Liver (tissue), 9 donors: ENCODE results near the gene KHNYN. TPM values are rescaled to one million over a fixed set of nuclear protein-coding genes. Genes with fewer than 3 reads are reported as not detected.

Experiments
- DNase-seq: peaks from one replicate; pipeline ENCODE4 v3.0.0-alpha.2; 2017; ENCODE audit warnings: low spot score
- H3K27ac ChIP-seq, 2 donors: one replicate each; pipeline ENCODE4 v1.7.0; 2013; ENCODE audit warnings: inconsistent platforms in 2 of 2, low read length in 2 of 2, control low read depth in 1 of 2, low read depth in 1 of 2, mild to moderate bottlenecking in 1 of 2
- H3K27me3 ChIP-seq, 4 donors: one replicate each; pipeline versions ENCODE4 v1.6.1 to v1.7.0; 2013; ENCODE audit warnings: low read length in 3 of 4, inconsistent platforms in 1 of 4, mild to moderate bottlenecking in 1 of 4, moderate library complexity in 1 of 4; ENCODE audit not compliant: control insufficient read depth in 4 of 4, insufficient read depth in 4 of 4
- H3K36me3 ChIP-seq, 4 donors: one replicate each; pipeline versions ENCODE4 v1.6.1 to v1.7.0; 2013; ENCODE audit warnings: low read length in 3 of 4, mild to moderate bottlenecking in 3 of 4, low read depth in 1 of 4, moderate library complexity in 1 of 4; ENCODE audit not compliant: control insufficient read depth in 4 of 4, insufficient read depth in 3 of 4
- H3K4me1 ChIP-seq, 4 donors: one replicate each; pipeline versions ENCODE4 v1.6.1 to v1.7.0; 2013; ENCODE audit warnings: low read length in 3 of 4, mild to moderate bottlenecking in 3 of 4, moderate library complexity in 1 of 4; ENCODE audit not compliant: control insufficient read depth in 4 of 4, insufficient read depth in 4 of 4
- H3K4me3 ChIP-seq, 3 donors: one replicate each; pipeline versions ENCODE4 v1.6.1 to v1.7.0; 2013; ENCODE audit warnings: low read length in 3 of 3, control low read depth in 1 of 3, low read depth in 1 of 3, mild to moderate bottlenecking in 1 of 3
- H3K9ac ChIP-seq, 2 donors: one replicate each; pipeline ENCODE4 v1.7.0; 2013; ENCODE audit warnings: low read length in 2 of 2, mild to moderate bottlenecking in 2 of 2, moderate library complexity in 2 of 2, control low read depth in 1 of 2, low read depth in 1 of 2
- H3K9me3 ChIP-seq, 4 donors: one replicate each; pipeline versions ENCODE4 v1.6.1 to v1.7.0; 2013; ENCODE audit warnings: low read length in 3 of 4; ENCODE audit not compliant: control insufficient read depth in 4 of 4
- CTCF ChIP-seq: fragments of 150-350 bp; IDR thresholded peaks from 2 replicates; pipeline ENCODE4 v1.5.1; 2017; ENCODE audit warnings: improper control_type of control experiment, low read depth, low read length; ENCODE audit not compliant: missing input control
- EGR1 ChIP-seq, 2 donors: IDR thresholded peaks; 2 replicates each; pipeline ENCODE4 v1.6.1; 2016 to 2018; ENCODE audit warnings: antibody characterized with exemption in 2 of 2, low read depth in 2 of 2
- FOXA2 ChIP-seq: IDR thresholded peaks from 2 replicates; pipeline ENCODE4 v1.6.1; 2016; ENCODE audit warnings: antibody characterized with exemption
- GABPA ChIP-seq, 2 donors: IDR thresholded peaks in 1 of 2; conservative IDR thresholded peaks in 1 of 2; 2 replicates each; pipeline ENCODE4 v1.6.1; 2016; ENCODE audit warnings: antibody characterized with exemption in 2 of 2, mild to moderate bottlenecking in 1 of 2, moderate library complexity in 1 of 2
- HNF4A ChIP-seq, 2 donors: conservative IDR thresholded peaks; 2 replicates each; pipeline ENCODE4 v1.6.1; 2016; ENCODE audit warnings: antibody characterized with exemption in 2 of 2, mild to moderate bottlenecking in 2 of 2
- HNF4G ChIP-seq: IDR thresholded peaks from 2 replicates; pipeline ENCODE4 v1.6.1; 2016; ENCODE audit warnings: antibody characterized with exemption
- JUND ChIP-seq, 2 donors: IDR thresholded peaks; 2 replicates each; pipeline ENCODE4 v1.6.1; 2016; ENCODE audit warnings: antibody characterized with exemption in 2 of 2
- NR2F2 ChIP-seq: IDR thresholded peaks from 2 replicates; pipeline ENCODE4 v1.6.1; 2016; ENCODE audit warnings: antibody characterized with exemption
- RAD21 ChIP-seq, 2 donors: IDR thresholded peaks; 2 replicates each; pipeline ENCODE4 v1.6.1; 2016; ENCODE audit warnings: antibody characterized with exemption in 2 of 2, mild to moderate bottlenecking in 2 of 2
- RXRA ChIP-seq, 2 donors: IDR thresholded peaks; 2 replicates each; pipeline ENCODE4 v1.6.1; 2017 to 2018; ENCODE audit warnings: antibody characterized with exemption in 2 of 2, mild to moderate bottlenecking in 1 of 2
- SP1 ChIP-seq: IDR thresholded peaks from 2 replicates; pipeline ENCODE4 v1.6.1; 2018; ENCODE audit warnings: antibody characterized with exemption, mild to moderate bottlenecking
- WGBS: extraction: QIAGEN DNeasy Blood & Tissue Kit; methylation state at CpG from one replicate; pipeline ENCODE4 v1.1.7; 2013; 5-methylcytosine and 5-hydroxymethylcytosine counted together
- polyA plus RNA-seq, 2 donors: library from polyadenylated mRNA; stranded (reverse) in 1 of 2; unstranded in 1 of 2; fragments of 200-250 nt in 1 of 2; fragments of >200 nt in 1 of 2; fragmentation: Nextera tagmentation in 1 of 2; extraction: Ambion mirVana in 1 of 2; gene quantifications; one replicate each; pipeline versions ENCODE4 v1.2.1 to v1.2.3, GENCODE V29; 2013 to 2015
- total RNA-seq, 2 donors: library from RNA; depleted of rRNA; stranded (reverse); fragments of >200 nt; gene quantifications; one replicate each; pipeline ENCODE4 v1.2.3, GENCODE V29; 2014
- TF ChIP-seq, protein P1 (sequence below): IDR thresholded peaks from 2 replicates; pipeline ENCODE4 v1.6.1; 2016; ENCODE audit warnings: antibody characterized with exemption
- TF ChIP-seq, protein P2 (sequence below): IDR thresholded peaks from 2 replicates; pipeline ENCODE4 v1.6.1; 2016; ENCODE audit warnings: antibody characterized with exemption, mild to moderate bottlenecking
- donor health status: healthy.
- donor health status: healthy.
- donor health status: healthy.
- donor health status: healthy.
- donor health status: healthy.

KHNYN gene
- total and polyA plus RNA-seq, 4 donors: 3.0 to 40.3 (median 24.6) TPM

DNA sequence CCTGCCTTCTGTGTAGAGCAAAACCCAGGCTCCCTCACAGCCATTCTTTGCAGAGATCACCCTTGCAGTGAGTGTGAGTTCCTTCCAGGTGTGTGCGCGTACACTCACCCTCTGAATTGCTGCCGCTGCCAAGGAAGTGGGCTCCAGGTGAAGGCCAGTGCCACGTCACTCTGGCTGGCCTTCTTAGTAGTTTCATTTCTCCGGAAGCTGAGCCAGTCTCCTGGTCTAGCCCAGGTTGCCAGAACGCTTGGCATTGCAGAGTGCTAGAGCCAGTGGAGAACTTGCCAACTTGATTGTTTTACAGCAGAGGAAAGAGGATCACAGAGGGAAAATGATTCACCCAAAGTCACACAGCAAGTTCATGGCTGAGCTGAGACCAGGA lies 11.3 kb upstream of the KHNYN start:
- peak overlapping the region; percentile 22 to 44 for H3K27ac ChIP-seq
- H3K4me1 ChIP-seq: peaks cover 0 to 24% (median 11%) of the 10 kb centered on the region in 4 donors
- no peaks in the 10 kb centered on the region for H3K9me3 ChIP-seq
- WGBS: 35% methylated on average over 6 of the region's 6 CpGs
- no peak overlapping the region for H3K4me3 ChIP-seq
- H3K9ac ChIP-seq: no peak overlapping the region
- no peak for DNase-seq
- peaks cover 0 to 9% (median 0%) of the 10 kb centered on the region in 4 donors for H3K36me3 ChIP-seq
- peak; percentile 15 for TF ChIP-seq SP1
- peak in 1 of 2 donors; percentile 33 for TF ChIP-seq HNF4A (conservative IDR thresholded peaks at IDR 0.05)
- no peak for TF ChIP-seq NR2F2
- no peaks in the 10 kb centered on the region for H3K27me3 ChIP-seq

DNA sequence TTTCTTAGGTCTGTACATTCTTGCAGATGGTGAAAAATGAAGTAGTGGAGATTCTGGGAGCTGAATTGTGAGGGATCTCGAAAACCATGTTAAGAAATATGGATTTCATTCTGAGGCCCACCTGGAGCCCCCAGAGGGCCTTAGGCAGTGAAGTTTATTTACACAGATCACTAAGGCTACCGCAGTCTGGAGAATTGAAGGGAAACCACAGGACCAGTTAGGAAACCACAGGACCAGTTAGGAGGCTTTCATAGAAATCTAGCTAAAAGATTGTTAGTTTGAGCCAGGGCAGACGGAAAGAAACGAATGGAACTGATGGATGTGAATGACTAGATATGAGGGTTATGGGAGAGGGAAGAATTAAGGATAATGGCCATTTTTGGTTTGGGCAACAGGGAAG lies 7.5 kb upstream of the KHNYN start:
- H3K9ac ChIP-seq: no peak overlapping the region
- 86% methylated on average over 4 of the region's 4 CpGs for WGBS
- H3K27ac ChIP-seq: no peak overlapping the region

More for the DNA sequence above, 7.5 kb upstream of the KHNYN start:
- Histone ChIP-seq H3K36me3 (no peaks in the 10 kb centered on the region), H3K4me3 (no peak overlapping the region), H3K9me3 (no peaks in the 10 kb centered on the region), H3K27me3 (no peaks in the 10 kb centered on the region), H3K4me1 (peaks cover 3 to 54% (median 41%) of the 10 kb centered on the region in 4 donors)
- DNase-seq: no peak
- TF ChIP-seq CTCF (no peak), RXRA (IDR thresholded peaks at IDR 0.05) (no peak), EGR1 (IDR thresholded peaks at IDR 0.05; ENCODE audit: low read depth in 2 of 2) (no peak), RAD21 (IDR thresholded peaks at IDR 0.05) (no peak), GABPA (IDR thresholded peaks at IDR 0.05 in 1 of 2, conservative IDR thresholded peaks at IDR 0.05 in 1 of 2) (no peak), JUND (IDR thresholded peaks at IDR 0.05) (no peak), NR2F2 (no peak), HNF4G (no peak), FOXA2 (no peak)
- TF ChIP-seq, protein P1, sequence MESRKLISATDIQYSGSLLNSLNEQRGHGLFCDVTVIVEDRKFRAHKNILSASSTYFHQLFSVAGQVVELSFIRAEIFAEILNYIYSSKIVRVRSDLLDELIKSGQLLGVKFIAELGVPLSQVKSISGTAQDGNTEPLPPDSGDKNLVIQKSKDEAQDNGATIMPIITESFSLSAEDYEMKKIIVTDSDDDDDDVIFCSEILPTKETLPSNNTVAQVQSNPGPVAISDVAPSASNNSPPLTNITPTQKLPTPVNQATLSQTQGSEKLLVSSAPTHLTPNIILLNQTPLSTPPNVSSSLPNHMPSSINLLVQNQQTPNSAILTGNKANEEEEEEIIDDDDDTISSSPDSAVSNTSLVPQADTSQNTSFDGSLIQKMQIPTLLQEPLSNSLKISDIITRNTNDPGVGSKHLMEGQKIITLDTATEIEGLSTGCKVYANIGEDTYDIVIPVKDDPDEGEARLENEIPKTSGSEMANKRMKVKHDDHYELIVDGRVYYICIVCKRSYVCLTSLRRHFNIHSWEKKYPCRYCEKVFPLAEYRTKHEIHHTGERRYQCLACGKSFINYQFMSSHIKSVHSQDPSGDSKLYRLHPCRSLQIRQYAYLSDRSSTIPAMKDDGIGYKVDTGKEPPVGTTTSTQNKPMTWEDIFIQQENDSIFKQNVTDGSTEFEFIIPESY: no peak
- TF ChIP-seq, protein P2, sequence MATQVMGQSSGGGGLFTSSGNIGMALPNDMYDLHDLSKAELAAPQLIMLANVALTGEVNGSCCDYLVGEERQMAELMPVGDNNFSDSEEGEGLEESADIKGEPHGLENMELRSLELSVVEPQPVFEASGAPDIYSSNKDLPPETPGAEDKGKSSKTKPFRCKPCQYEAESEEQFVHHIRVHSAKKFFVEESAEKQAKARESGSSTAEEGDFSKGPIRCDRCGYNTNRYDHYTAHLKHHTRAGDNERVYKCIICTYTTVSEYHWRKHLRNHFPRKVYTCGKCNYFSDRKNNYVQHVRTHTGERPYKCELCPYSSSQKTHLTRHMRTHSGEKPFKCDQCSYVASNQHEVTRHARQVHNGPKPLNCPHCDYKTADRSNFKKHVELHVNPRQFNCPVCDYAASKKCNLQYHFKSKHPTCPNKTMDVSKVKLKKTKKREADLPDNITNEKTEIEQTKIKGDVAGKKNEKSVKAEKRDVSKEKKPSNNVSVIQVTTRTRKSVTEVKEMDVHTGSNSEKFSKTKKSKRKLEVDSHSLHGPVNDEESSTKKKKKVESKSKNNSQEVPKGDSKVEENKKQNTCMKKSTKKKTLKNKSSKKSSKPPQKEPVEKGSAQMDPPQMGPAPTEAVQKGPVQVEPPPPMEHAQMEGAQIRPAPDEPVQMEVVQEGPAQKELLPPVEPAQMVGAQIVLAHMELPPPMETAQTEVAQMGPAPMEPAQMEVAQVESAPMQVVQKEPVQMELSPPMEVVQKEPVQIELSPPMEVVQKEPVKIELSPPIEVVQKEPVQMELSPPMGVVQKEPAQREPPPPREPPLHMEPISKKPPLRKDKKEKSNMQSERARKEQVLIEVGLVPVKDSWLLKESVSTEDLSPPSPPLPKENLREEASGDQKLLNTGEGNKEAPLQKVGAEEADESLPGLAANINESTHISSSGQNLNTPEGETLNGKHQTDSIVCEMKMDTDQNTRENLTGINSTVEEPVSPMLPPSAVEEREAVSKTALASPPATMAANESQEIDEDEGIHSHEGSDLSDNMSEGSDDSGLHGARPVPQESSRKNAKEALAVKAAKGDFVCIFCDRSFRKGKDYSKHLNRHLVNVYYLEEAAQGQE: no peak
